T-cell (primary cell): ENCODE data around the gene PAXIP1. TPM values are rescaled to one million over a fixed set of nuclear protein-coding genes. Genes with fewer than 3 reads are reported as not detected.

Experiments
- ATAC-seq, 4 experiments: fragments of 200-7000 bp in 3 of 4; fragments of 150-1000 bp in 1 of 4; cut with Tn5 transposase; replicated peaks in 1 of 4; 1 replicate in 3 of 4; 2 replicates in 1 of 4; pipeline ENCODE4 v1.10.0; 2021; ENCODE audit warnings: moderate library complexity in 3 of 4, mild to moderate bottlenecking in 2 of 4, moderate number of reproducible peaks in 1 of 4
- CTCF ChIA-PET, 2 donors: fragments of 300-600 bp; sonication (Branson Sonifier 250); formaldehyde crosslinking; loops; one replicate each; lab custom pipeline; 2022; ENCODE audit warnings: antibody characterized with exemption in 2 of 2; lab: Charles Lee
- POLR2A ChIA-PET, 2 donors: fragments of 300-600 bp; sonication (Branson Sonifier 250); formaldehyde crosslinking; loops; one replicate each; lab custom pipeline; 2022; ENCODE audit warnings: antibody characterized with exemption in 2 of 2; lab: Charles Lee
- DNase-seq, 35 experiments: peaks; one replicate each; pipeline versions ENCODE4 v3.0.0 to v3.0.0-alpha.2; 2013 to 2023
- H3K27ac ChIP-seq: one replicate; pipeline ENCODE4 v1.5.1; 2013; ENCODE audit warnings: low read length
- H3K27me3 ChIP-seq, 2 experiments: replicated peaks in 1 of 2; 1 replicate in 1 of 2; 2 replicates in 1 of 2; pipeline versions ENCODE4 v1.6.1 to v1.7.0; 2013; ENCODE audit warnings: low read length in 1 of 2, mixed read lengths in 1 of 2; ENCODE audit not compliant: control insufficient read depth in 2 of 2, insufficient read depth in 2 of 2; ENCODE audit errors: extremely low read depth in 1 of 2
- H3K36me3 ChIP-seq, 2 donors: 1 replicate in 1 of 2; 2 replicates in 1 of 2; pipeline versions ENCODE4 v1.6.1 to v1.7.0; 2013; ENCODE audit warnings: low read length in 1 of 2; ENCODE audit not compliant: control insufficient read depth in 2 of 2, insufficient read depth in 1 of 2; ENCODE audit errors: extremely low read depth in 1 of 2
- H3K4me1 ChIP-seq, 2 experiments: 1 replicate in 1 of 2; 2 replicates in 1 of 2; pipeline versions ENCODE4 v1.6.1 to v1.7.0; 2013; ENCODE audit warnings: low read length in 2 of 2, mixed read lengths in 1 of 2; ENCODE audit not compliant: insufficient read depth in 2 of 2, control insufficient read depth in 1 of 2; ENCODE audit errors: extremely low read depth in 1 of 2
- H3K4me3 ChIP-seq, 2 donors: 1 replicate in 1 of 2; 2 replicates in 1 of 2; pipeline versions ENCODE4 v1.5.1 to v1.7.0; 2013; ENCODE audit warnings: mild to moderate bottlenecking in 2 of 2, low read length in 1 of 2, moderate library complexity in 1 of 2; ENCODE audit not compliant: control insufficient read depth in 1 of 2; ENCODE audit errors: extremely low read depth in 1 of 2
- H3K9me3 ChIP-seq: 2 replicates; pipeline ENCODE4 v1.7.0; 2013
- H3K27ac Mint-ChIP-seq, 2 donors: one replicate each; pipeline ENCODE4 v1.8.0; 2020 to 2021; ENCODE audit warnings: mild to moderate bottlenecking in 2 of 2, mixed read lengths in 2 of 2
- H3K27me3 Mint-ChIP-seq, 2 donors: one replicate each; pipeline ENCODE4 v1.8.0; 2021 to 2022; ENCODE audit warnings: mixed read lengths in 2 of 2
- H3K36me3 Mint-ChIP-seq: one replicate; pipeline ENCODE4 v1.8.0; 2021; ENCODE audit warnings: mixed read lengths
- H3K4me1 Mint-ChIP-seq, 3 donors: one replicate each; pipeline ENCODE4 v1.8.0; 2020 to 2022; ENCODE audit warnings: mixed read lengths in 3 of 3, mild to moderate bottlenecking in 1 of 3
- H3K4me3 Mint-ChIP-seq, 3 donors: one replicate each; pipeline ENCODE4 v1.8.0; 2020 to 2022; ENCODE audit warnings: mild to moderate bottlenecking in 3 of 3, mixed read lengths in 3 of 3, moderate library complexity in 3 of 3
- H3K9me3 Mint-ChIP-seq, 3 donors: one replicate each; pipeline ENCODE4 v1.8.0; 2020 to 2022; ENCODE audit warnings: mixed read lengths in 3 of 3
- WGBS: methylation state at CpG from one replicate; pipeline ENCODE4 v1.1.5; 2013; ENCODE audit warnings: missing lambda C conversion rate; ENCODE audit not compliant: insufficient coverage; 5-methylcytosine and 5-hydroxymethylcytosine counted together
- total RNA-seq, 35 experiments: library from RNA in 6 of 35; stranded (reverse) in 6 of 35; fragments of 120-200 nt in 1 of 35; gene quantifications; one replicate each; pipeline versions ENCODE4 v1.2.1 to v1.2.4 and lab custom pipeline; 2013 to 2026

The PAXIP1 gene
- total RNA-seq, 5 donors from 2014 or later (not counting 1 experiment from before 2014, with no cell fraction given): 10.1 to 12.6 (median 12.3) TPM

GRCh38 chr7:154990964-154991540 lies 11.9 kb downstream of the PAXIP1 start:
- H3K27ac Mint-ChIP-seq: no peak overlapping the region
- H3K36me3 ChIP-seq: peaks cover 0 to 16% of the 10 kb centered on the region in 2 donors
- ChIA-PET POLR2A (no interaction called here), CTCF (interaction anchor here in 1 of 2 donors (1.1 kb wide), 1 partner anchor 67 kb away, joined by 3 read pairs; no protein-coding TSS in a partner anchor)
- peaks cover 49% of the 10 kb centered on the region for H3K36me3 Mint-ChIP-seq
- no peak overlapping the region for H3K4me3 ChIP-seq
- no peak for ATAC-seq
- H3K9me3 Mint-ChIP-seq: no peaks in the 10 kb centered on the region
- no peak overlapping the region for H3K27ac ChIP-seq
- H3K4me1 ChIP-seq: peaks cover 0 to 3% of the 10 kb centered on the region in 2 experiments
- WGBS: no CpG with 5 or more reads among the region's 3 CpGs
- DNase-seq: no peak
- H3K4me1 Mint-ChIP-seq: peaks cover 2 to 7% (median 4%) of the 10 kb centered on the region in 3 donors
- no peaks in the 10 kb centered on the region for H3K27me3 ChIP-seq
- no peaks in the 10 kb centered on the region for H3K9me3 ChIP-seq
- H3K27me3 Mint-ChIP-seq: no peaks in the 10 kb centered on the region
- H3K4me3 Mint-ChIP-seq: no peak overlapping the region

- no peak overlapping the region for H3K27ac Mint-ChIP-seq
Measured at GRCh38 chr7:154987571-154987970, 15.4 kb downstream of the PAXIP1 start.

GRCh38 chr7:154986200-154986945 lies 16.6 kb downstream of the PAXIP1 start:
- Mint-ChIP-seq H3K4me3 (no peak overlapping the region), H3K27ac (no peak overlapping the region), H3K27me3 (no peaks in the 10 kb centered on the region), H3K36me3 (peaks cover 23% of the 10 kb centered on the region), H3K4me1 (peaks cover 0 to 7% (median 3%) of the 10 kb centered on the region in 3 donors), H3K9me3 (no peaks in the 10 kb centered on the region)
- no peak for ATAC-seq
- ChIA-PET POLR2A (no interaction called here), CTCF (no interaction called here)
- Histone ChIP-seq H3K36me3 (peaks cover 0 to 3% of the 10 kb centered on the region in 2 donors), H3K27ac (no peak overlapping the region), H3K9me3 (no peaks in the 10 kb centered on the region), H3K4me3 (no peak overlapping the region), H3K27me3 (no peaks in the 10 kb centered on the region), H3K4me1 (no peaks in the 10 kb centered on the region)
- no CpG with 5 or more reads among the region's 6 CpGs for WGBS
- no peak for DNase-seq

More at GRCh38 chr7:154987571-154987970, 15.4 kb downstream of the PAXIP1 start:
- 89% methylated on average over 3 of the region's 3 CpGs for WGBS
- Mint-ChIP-seq H3K36me3 (peaks cover 32% of the 10 kb centered on the region), H3K9me3 (no peaks in the 10 kb centered on the region), H3K27me3 (no peaks in the 10 kb centered on the region), H3K4me1 (peaks cover 0 to 7% (median 3%) of the 10 kb centered on the region in 3 donors), H3K4me3 (no peak overlapping the region)
- Histone ChIP-seq H3K27me3 (no peaks in the 10 kb centered on the region), H3K9me3 (no peaks in the 10 kb centered on the region), H3K4me1 (no peaks in the 10 kb centered on the region), H3K27ac (no peak overlapping the region), H3K4me3 (no peak overlapping the region), H3K36me3 (peaks cover 0 to 9% of the 10 kb centered on the region in 2 donors)
- ChIA-PET CTCF (no interaction called here), POLR2A (no interaction called here)
- DNase-seq (no peak), ATAC-seq (no peak)

- WGBS: 84% methylated on average over 6 of the region's 6 CpGs
- H3K27ac Mint-ChIP-seq: no peak overlapping the region
- H3K27me3 Mint-ChIP-seq: no peaks in the 10 kb centered on the region
- H3K9me3 ChIP-seq: no peaks in the 10 kb centered on the region
- ATAC-seq (no peak), DNase-seq (no peak)
- peaks cover 25% of the 10 kb centered on the region for H3K36me3 Mint-ChIP-seq
- no peaks in the 10 kb centered on the region for H3K9me3 Mint-ChIP-seq
- CTCF ChIA-PET: interaction anchor here in 1 of 2 donors (0.5 kb wide), 1 partner anchor 16 kb away, joined by 3 read pairs; no protein-coding TSS in a partner anchor
- no peak overlapping the region for H3K4me3 ChIP-seq
- no peaks in the 10 kb centered on the region for H3K27me3 ChIP-seq
- H3K4me3 Mint-ChIP-seq: no peak overlapping the region
- H3K36me3 ChIP-seq: peaks cover 0 to 3% of the 10 kb centered on the region in 2 donors
- H3K27ac ChIP-seq: no peak overlapping the region
- no peaks in the 10 kb centered on the region for H3K4me1 ChIP-seq
- H3K4me1 Mint-ChIP-seq: peaks cover 0 to 7% (median 3%) of the 10 kb centered on the region in 3 donors
- POLR2A ChIA-PET: no interaction called here
Measured at GRCh38 chr7:154985230-154985629, 17.7 kb downstream of the PAXIP1 start.

- Histone ChIP-seq H3K9me3 (no peaks in the 10 kb centered on the region), H3K27me3 (no peaks in the 10 kb centered on the region), H3K27ac (no peak overlapping the region), H3K4me3 (no peak overlapping the region), H3K36me3 (peaks cover 0 to 3% of the 10 kb centered on the region in 2 donors), H3K4me1 (no peaks in the 10 kb centered on the region)
- ChIA-PET POLR2A (no interaction called here), CTCF (interaction anchor here in 1 of 2 donors (0.7 kb wide), 1 partner anchor 38 kb away, joined by 3 read pairs; no protein-coding TSS in a partner anchor)
- no peak for ATAC-seq
- DNase-seq: no peak
- Mint-ChIP-seq H3K36me3 (peaks cover 27% of the 10 kb centered on the region), H3K4me3 (no peak overlapping the region), H3K27ac (no peak overlapping the region), H3K9me3 (no peaks in the 10 kb centered on the region), H3K27me3 (no peaks in the 10 kb centered on the region), H3K4me1 (peaks cover 0 to 7% (median 3%) of the 10 kb centered on the region in 3 donors)
- no CpG with 5 or more reads among the region's 6 CpGs for whole genome bisulfite sequencing
Measured at GRCh38 chr7:154984601-154985188, 18.2 kb downstream of the PAXIP1 start.

GRCh38 chr7:154978017-154978416 lies 24.9 kb downstream of the PAXIP1 start:
- H3K27me3 ChIP-seq: no peaks in the 10 kb centered on the region
- Mint-ChIP-seq H3K27me3 (no peaks in the 10 kb centered on the region), H3K27ac (no peak overlapping the region), H3K9me3 (no peaks in the 10 kb centered on the region), H3K4me3 (no peak overlapping the region), H3K36me3 (peaks cover 37% of the 10 kb centered on the region), H3K4me1 (peaks cover 10 to 13% (median 11%) of the 10 kb centered on the region in 3 donors)
- ATAC-seq: no peak
- ChIA-PET POLR2A (no interaction called here), CTCF (no interaction called here)
- WGBS: 90% methylated on average over 1 of the region's 3 CpGs
- DNase-seq: no peak
- H3K27ac ChIP-seq: no peak overlapping the region
- H3K9me3 ChIP-seq: no peaks in the 10 kb centered on the region
- no peaks in the 10 kb centered on the region for H3K4me1 ChIP-seq
- H3K4me3 ChIP-seq: no peak overlapping the region
- peaks cover 6 to 8% of the 10 kb centered on the region in 2 donors for H3K36me3 ChIP-seq
